ENCODE results near the gene CALML3.

DNA sequence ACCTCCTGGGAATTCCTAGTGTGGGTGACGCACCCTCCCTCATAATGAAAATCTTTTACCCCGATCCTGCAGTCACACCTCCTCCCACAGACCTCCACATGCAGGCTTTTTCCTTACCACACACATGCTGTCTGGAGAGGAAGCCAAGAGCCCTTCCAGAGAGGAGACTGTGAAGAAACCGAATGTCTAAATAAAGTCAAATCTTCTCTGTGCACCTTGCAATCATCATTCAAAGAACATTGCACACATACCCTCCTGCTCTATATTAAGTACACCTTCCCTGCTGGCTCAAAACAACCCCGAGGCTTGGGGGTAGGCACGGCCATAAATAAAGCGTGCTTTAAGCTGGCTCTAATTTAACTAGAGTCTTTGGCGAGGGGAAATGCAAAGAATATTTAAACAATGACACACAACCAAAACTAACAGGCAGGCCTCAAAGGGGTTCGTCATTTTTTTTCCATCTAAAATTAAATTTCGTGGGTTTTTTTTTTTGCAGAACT lies 34.9 kb downstream of the CALML3 start:
- TF ChIP-seq TAF1 (IDR thresholded peaks at IDR 0.05; ENCODE audit: borderline replicate concordance, low read depth, low read length) (no peak), CBFB (IDR thresholded peaks at IDR 0.05; ENCODE audit: low read depth) (no peak), NFYA (IDR thresholded peaks at IDR 0.05; ENCODE audit: borderline replicate concordance, low read depth, low read length) (no peak), TARDBP (IDR thresholded peaks at IDR 0.05; ENCODE audit: borderline replicate concordance) (no peak), MXI1 (IDR thresholded peaks at IDR 0.05; ENCODE audit: low read depth, low read length) (no peak), FOXM1 (IDR thresholded peaks at IDR 0.05; ENCODE audit: low read depth, low read length) (no peak), NFIC (IDR thresholded peaks at IDR 0.05; ENCODE audit: low read depth, low read length) (no peak), KAT2A (conservative IDR thresholded peaks at IDR 0.05; ENCODE audit: control insufficient read depth, low read depth, low read length) (no peak)
- TF ChIP-seq, protein P1, sequence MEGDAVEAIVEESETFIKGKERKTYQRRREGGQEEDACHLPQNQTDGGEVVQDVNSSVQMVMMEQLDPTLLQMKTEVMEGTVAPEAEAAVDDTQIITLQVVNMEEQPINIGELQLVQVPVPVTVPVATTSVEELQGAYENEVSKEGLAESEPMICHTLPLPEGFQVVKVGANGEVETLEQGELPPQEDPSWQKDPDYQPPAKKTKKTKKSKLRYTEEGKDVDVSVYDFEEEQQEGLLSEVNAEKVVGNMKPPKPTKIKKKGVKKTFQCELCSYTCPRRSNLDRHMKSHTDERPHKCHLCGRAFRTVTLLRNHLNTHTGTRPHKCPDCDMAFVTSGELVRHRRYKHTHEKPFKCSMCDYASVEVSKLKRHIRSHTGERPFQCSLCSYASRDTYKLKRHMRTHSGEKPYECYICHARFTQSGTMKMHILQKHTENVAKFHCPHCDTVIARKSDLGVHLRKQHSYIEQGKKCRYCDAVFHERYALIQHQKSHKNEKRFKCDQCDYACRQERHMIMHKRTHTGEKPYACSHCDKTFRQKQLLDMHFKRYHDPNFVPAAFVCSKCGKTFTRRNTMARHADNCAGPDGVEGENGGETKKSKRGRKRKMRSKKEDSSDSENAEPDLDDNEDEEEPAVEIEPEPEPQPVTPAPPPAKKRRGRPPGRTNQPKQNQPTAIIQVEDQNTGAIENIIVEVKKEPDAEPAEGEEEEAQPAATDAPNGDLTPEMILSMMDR (IDR thresholded peaks at IDR 0.05 in 2 of 3, conservative IDR thresholded peaks at IDR 0.05 in 1 of 3; ENCODE audit: control insufficient read depth in 2 of 3, extremely low read depth in 1 of 3, insufficient read depth in 1 of 3, low read depth in 3 of 3, low read length in 3 of 3): no peak
- TF ChIP-seq, protein P2, sequence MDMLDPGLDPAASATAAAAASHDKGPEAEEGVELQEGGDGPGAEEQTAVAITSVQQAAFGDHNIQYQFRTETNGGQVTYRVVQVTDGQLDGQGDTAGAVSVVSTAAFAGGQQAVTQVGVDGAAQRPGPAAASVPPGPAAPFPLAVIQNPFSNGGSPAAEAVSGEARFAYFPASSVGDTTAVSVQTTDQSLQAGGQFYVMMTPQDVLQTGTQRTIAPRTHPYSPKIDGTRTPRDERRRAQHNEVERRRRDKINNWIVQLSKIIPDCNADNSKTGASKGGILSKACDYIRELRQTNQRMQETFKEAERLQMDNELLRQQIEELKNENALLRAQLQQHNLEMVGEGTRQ (IDR thresholded peaks at IDR 0.05; ENCODE audit: borderline replicate concordance, low read depth, low read length): no peak

All from GM12878 (cell line).